B cell (primary cell): ENCODE data around the gene ATP4B. TPM values are rescaled to one million over a fixed set of nuclear protein-coding genes. Genes with fewer than 3 reads are reported as not detected.

Source experiments
- ATAC-seq: fragments of 200-7000 bp; cut with Tn5 transposase; one replicate; pipeline ENCODE4 v1.10.0; 2021; ENCODE audit warnings: low read depth, mild to moderate bottlenecking, moderate number of reproducible peaks, moderate library complexity
- CTCF ChIA-PET: fragments of 350-600 bp; sonication (Branson Sonifier 250); formaldehyde crosslinking; loops from one replicate; lab custom pipeline; 2021; ENCODE audit warnings: antibody characterized with exemption, inconsistent platforms; lab: Charles Lee
- POLR2A ChIA-PET: fragments of 350-600 bp; sonication (Branson Sonifier 250); formaldehyde crosslinking; loops from one replicate; lab custom pipeline; 2021; ENCODE audit warnings: antibody characterized with exemption; lab: Charles Lee
- DNase-seq: peaks from one replicate; pipeline ENCODE4 v3.0.0; 2013
- H2AFZ ChIP-seq: 2 replicates; pipeline ENCODE4 v1.6.1; 2012; ENCODE audit warnings: mild to moderate bottlenecking, low read depth, low read length; ENCODE audit not compliant: insufficient read depth, poor library complexity, severe bottlenecking
- H3K27ac ChIP-seq, 2 donors: 1 replicate in 1 of 2; 2 replicates in 1 of 2; pipeline ENCODE4 v1.5.1; 2012 to 2013; ENCODE audit warnings: low read length in 2 of 2, mild to moderate bottlenecking in 2 of 2, moderate library complexity in 1 of 2
- H3K27me3 ChIP-seq, 4 experiments: fragments of 200-600 bp in 1 of 4; sonication (generic) in 1 of 4; replicated peaks in 1 of 4; 1 replicate in 2 of 4; 2 replicates in 2 of 4; pipeline versions ENCODE4 v1.6.1 to v1.7.0; 2013 to 2016; ENCODE audit warnings: low read length in 3 of 4, mild to moderate bottlenecking in 2 of 4, mixed read lengths in 1 of 4, moderate library complexity in 1 of 4; ENCODE audit not compliant: insufficient read depth in 4 of 4, control insufficient read depth in 3 of 4; ENCODE audit errors: control extremely low read depth in 1 of 4
- H3K36me3 ChIP-seq, 2 experiments: replicated peaks in 1 of 2; 1 replicate in 1 of 2; 2 replicates in 1 of 2; pipeline versions ENCODE4 v1.6.1 to v1.7.1; 2013; ENCODE audit warnings: low read length in 1 of 2; ENCODE audit not compliant: insufficient read depth in 2 of 2, control insufficient read depth in 1 of 2; ENCODE audit errors: control extremely low read depth in 1 of 2, extremely low read depth in 1 of 2
- H3K4me1 ChIP-seq, 2 donors: fragments of 200-600 bp in 1 of 2; sonication (generic) in 1 of 2; 1 replicate in 1 of 2; 2 replicates in 1 of 2; pipeline versions ENCODE4 v1.5.1 to v1.6.1; 2013 to 2017; ENCODE audit warnings: low read length in 2 of 2; ENCODE audit not compliant: control insufficient read depth in 2 of 2, insufficient read depth in 2 of 2
- H3K4me2 ChIP-seq: replicated peaks from 2 replicates; pipeline ENCODE3; 2012; ENCODE audit warnings: mild to moderate bottlenecking, low read depth, low read length; ENCODE audit not compliant: poor library complexity, severe bottlenecking
- H3K4me3 ChIP-seq, 5 experiments: fragments of 200-600 bp in 1 of 5; sonication (generic) in 1 of 5; 1 replicate in 3 of 5; 2 replicates in 2 of 5; pipeline versions ENCODE4 v1.5.1 to v1.7.0; 2011 to 2016; ENCODE audit warnings: low read length in 4 of 5, mild to moderate bottlenecking in 4 of 5, low read depth in 2 of 5, control low read depth in 1 of 5, moderate library complexity in 1 of 5; ENCODE audit not compliant: insufficient read depth in 1 of 5; ENCODE audit errors: control extremely low read depth in 1 of 5, extremely low read depth in 1 of 5
- H3K79me2 ChIP-seq: fragments of 200-600 bp; sonication (generic); one replicate; pipeline ENCODE4 v1.6.0; 2016; ENCODE audit warnings: low read length; ENCODE audit not compliant: control insufficient read depth, insufficient read depth
- H3K9ac ChIP-seq: fragments of 200-600 bp; sonication (generic); 2 replicates; pipeline ENCODE4 v1.6.1; 2017; ENCODE audit warnings: mild to moderate bottlenecking, low read length, moderate library complexity
- H3K9me3 ChIP-seq, 3 donors: one replicate each; pipeline versions ENCODE4 v1.6.1 to v1.7.1; 2013; ENCODE audit warnings: low read length in 2 of 3; ENCODE audit not compliant: control insufficient read depth in 2 of 3, insufficient read depth in 1 of 3; ENCODE audit errors: control extremely low read depth in 1 of 3
- H4K20me1 ChIP-seq: 2 replicates; pipeline ENCODE4 v1.6.0; 2012; ENCODE audit warnings: mild to moderate bottlenecking, low read length; ENCODE audit not compliant: insufficient read depth, control insufficient read depth, poor library complexity, severe bottlenecking
- H3K27ac Mint-ChIP-seq: one replicate; pipeline ENCODE4 v1.8.0; 2021; ENCODE audit warnings: mixed read lengths
- H3K27me3 Mint-ChIP-seq: one replicate; pipeline ENCODE4 v1.8.0; 2021; ENCODE audit warnings: mixed read lengths
- H3K4me1 Mint-ChIP-seq: one replicate; pipeline ENCODE4 v1.8.0; 2021; ENCODE audit warnings: mixed read lengths
- H3K4me3 Mint-ChIP-seq: one replicate; pipeline ENCODE4 v1.8.0; 2021; ENCODE audit warnings: mixed read lengths
- H3K9me3 Mint-ChIP-seq: one replicate; pipeline ENCODE4 v1.8.0; 2022; ENCODE audit warnings: mixed read lengths; ENCODE audit not compliant: insufficient read depth
- CTCF ChIP-seq: fragments of 200-600 bp; IDR thresholded peaks from one replicate; pipeline ENCODE4 v1.8.0; 2022; ENCODE audit warnings: antibody characterized with exemption, mild to moderate bottlenecking
- EZH2 ChIP-seq: IDR thresholded peaks from 2 replicates; pipeline ENCODE4 v1.6.1; 2012; ENCODE audit warnings: borderline replicate concordance, low read depth, mild to moderate bottlenecking, moderate library complexity, low read length; ENCODE audit not compliant: insufficient read depth, poor library complexity, severe bottlenecking
- WGBS: methylation state at CpG from one replicate; pipeline ENCODE4 v1.1.5; 2013; ENCODE audit warnings: missing lambda C conversion rate; ENCODE audit not compliant: insufficient coverage; 5-methylcytosine and 5-hydroxymethylcytosine counted together
- intact Hi-C: fragments of 100-400 bp; cut with micrococcal nuclease; formaldehyde crosslinking; loops from one replicate; pipeline ENCODE4 v1.10.0; 2022
- polyA plus RNA-seq: library from polyadenylated mRNA; depleted of rRNA; stranded (reverse); fragments of >200 nt; gene quantifications from 2 replicates; pipeline ENCODE4 v1.2.3, GENCODE V29; 2012
- total RNA-seq, 2 donors: library from RNA; stranded (reverse); fragments of 120-200 nt in 1 of 2; gene quantifications; 1 replicate in 1 of 2; 2 replicates in 1 of 2; pipeline versions ENCODE4 v1.2.3 to v1.2.4, GENCODE V29; 2013 to 2022

The ATP4B gene
- total and polyA plus RNA-seq, 2 donors (not counting 1 experiment from before 2014, with no cell fraction given), result not detected

GRCh38 chr13:113603116-113603710, 54.8 kb downstream of the ATP4B start:
- CTCF ChIA-PET, result no interaction called here
- peaks cover 0 to 4% of the 10 kb centered on the region in 2 donors for H3K4me1 ChIP-seq
- no peaks in the 10 kb centered on the region for H3K27me3 ChIP-seq
- WGBS, result 91% methylated on average over 10 of the region's 13 CpGs
- H3K4me3 Mint-ChIP-seq, result no peak overlapping the region
- H3K27me3 Mint-ChIP-seq, result no peaks in the 10 kb centered on the region
- no peaks in the 10 kb centered on the region for H3K9me3 Mint-ChIP-seq
- H3K79me2 ChIP-seq, result peaks cover 91% of the 10 kb centered on the region
- DNase-seq (no peak), ATAC-seq (no peak)
- intact Hi-C loops, result no loop called here
- no peak overlapping the region for H3K27ac ChIP-seq
- H4K20me1 ChIP-seq, result peaks cover 10% of the 10 kb centered on the region
- no peak for TF ChIP-seq EZH2
- no peak for TF ChIP-seq CTCF
- no peak overlapping the region for H3K4me3 ChIP-seq
- no peak overlapping the region for H2AFZ ChIP-seq
- peaks cover 0 to 17% (median 0%) of the 10 kb centered on the region in 3 donors for H3K9me3 ChIP-seq
- H3K27ac Mint-ChIP-seq, result no peak overlapping the region
- peaks cover 0 to 8% of the 10 kb centered on the region in 2 experiments for H3K36me3 ChIP-seq
- peaks cover 7% of the 10 kb centered on the region for H3K4me1 Mint-ChIP-seq
- H3K9ac ChIP-seq, result no peak overlapping the region
- H3K4me2 ChIP-seq, result no peak overlapping the region
- POLR2A ChIA-PET, result no interaction called here

GRCh38 chr13:113602291-113602988, 55.6 kb downstream of the ATP4B start:
- ChIA-PET POLR2A (no interaction called here), CTCF (no interaction called here)
- Mint-ChIP-seq H3K27ac (no peak overlapping the region), H3K4me3 (no peak overlapping the region), H3K27me3 (no peaks in the 10 kb centered on the region), H3K9me3 (no peaks in the 10 kb centered on the region), H3K4me1 (peaks cover 4% of the 10 kb centered on the region)
- Histone ChIP-seq H3K36me3 (peaks cover 0 to 10% of the 10 kb centered on the region in 2 experiments), H4K20me1 (peaks cover 3% of the 10 kb centered on the region), H3K27ac (no peak overlapping the region), H2AFZ (no peak overlapping the region), H3K79me2 (peaks cover 91% of the 10 kb centered on the region), H3K27me3 (no peaks in the 10 kb centered on the region), H3K9ac (no peak overlapping the region), H3K4me2 (no peak overlapping the region), H3K9me3 (peaks cover 0 to 17% (median 0%) of the 10 kb centered on the region in 3 donors), H3K4me3 (no peak overlapping the region), H3K4me1 (no peaks in the 10 kb centered on the region)
- intact Hi-C loops, result no loop called here
- TF ChIP-seq CTCF, result no peak
- no peak for TF ChIP-seq EZH2
- ATAC-seq, result no peak
- WGBS, result 95% methylated on average over 13 of the region's 15 CpGs
- DNase-seq, result no peak
